ENCODE data around the gene CDH12. TPM values are rescaled to one million over a fixed set of nuclear protein-coding genes. Genes with fewer than 3 reads are reported as not detected.

CDH12 gene
- total RNA-seq, 4 donors from 2014 or later = not detected

DNA sequence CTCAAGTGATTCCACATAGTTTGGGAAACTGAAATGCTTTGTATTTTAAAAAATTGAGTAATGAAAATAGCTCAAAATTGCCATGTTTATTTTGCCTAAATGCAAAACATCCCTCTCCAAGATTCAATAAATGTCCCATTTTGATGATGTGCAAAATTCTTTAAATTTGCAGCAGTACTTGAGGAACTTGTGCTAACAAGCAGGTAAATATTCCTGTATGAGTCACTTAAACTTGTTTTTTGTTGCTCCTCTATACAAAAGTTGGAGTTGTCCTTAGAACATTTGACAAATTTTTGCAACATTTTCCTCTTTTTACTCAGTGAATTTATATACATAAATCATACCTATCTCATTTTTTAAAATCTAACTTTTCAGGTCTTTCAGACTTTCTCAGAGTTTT is 280.2 kb downstream of the CDH12 start:
- Histone ChIP-seq H3K27me3 (peaks cover 0 to 11% (median 0%) of the 10 kb centered on the region in 4 donors), H3K27ac (replicated peaks in 1 of 4) (no peak overlapping the region), H3K9me3 (no peaks in the 10 kb centered on the region), H3K4me3 (no peak overlapping the region), H3K36me3 (no peaks in the 10 kb centered on the region), H3K4me1 (no peaks in the 10 kb centered on the region)
- DNase-seq (ENCODE audit: extremely low spot score) = no peak
- intact Hi-C loops (cut with DNase I) = no loop called here
- no peak for TF ChIP-seq EP300 (IDR thresholded peaks at IDR 0.05)
- TF ChIP-seq POLR2AphosphoS5 (IDR thresholded peaks at IDR 0.05) = no peak
- no peak for TF ChIP-seq POLR2A (IDR thresholded peaks at IDR 0.05; ENCODE audit: low read depth)
- TF ChIP-seq, protein P1, sequence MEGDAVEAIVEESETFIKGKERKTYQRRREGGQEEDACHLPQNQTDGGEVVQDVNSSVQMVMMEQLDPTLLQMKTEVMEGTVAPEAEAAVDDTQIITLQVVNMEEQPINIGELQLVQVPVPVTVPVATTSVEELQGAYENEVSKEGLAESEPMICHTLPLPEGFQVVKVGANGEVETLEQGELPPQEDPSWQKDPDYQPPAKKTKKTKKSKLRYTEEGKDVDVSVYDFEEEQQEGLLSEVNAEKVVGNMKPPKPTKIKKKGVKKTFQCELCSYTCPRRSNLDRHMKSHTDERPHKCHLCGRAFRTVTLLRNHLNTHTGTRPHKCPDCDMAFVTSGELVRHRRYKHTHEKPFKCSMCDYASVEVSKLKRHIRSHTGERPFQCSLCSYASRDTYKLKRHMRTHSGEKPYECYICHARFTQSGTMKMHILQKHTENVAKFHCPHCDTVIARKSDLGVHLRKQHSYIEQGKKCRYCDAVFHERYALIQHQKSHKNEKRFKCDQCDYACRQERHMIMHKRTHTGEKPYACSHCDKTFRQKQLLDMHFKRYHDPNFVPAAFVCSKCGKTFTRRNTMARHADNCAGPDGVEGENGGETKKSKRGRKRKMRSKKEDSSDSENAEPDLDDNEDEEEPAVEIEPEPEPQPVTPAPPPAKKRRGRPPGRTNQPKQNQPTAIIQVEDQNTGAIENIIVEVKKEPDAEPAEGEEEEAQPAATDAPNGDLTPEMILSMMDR (IDR thresholded peaks at IDR 0.05) = no peak

- DNase-seq (ENCODE audit: extremely low spot score) = no peak
- Histone ChIP-seq H3K4me3 (no peak overlapping the region), H3K9me3 (no peaks in the 10 kb centered on the region), H3K36me3 (no peaks in the 10 kb centered on the region), H3K4me1 (no peaks in the 10 kb centered on the region), H3K27ac (replicated peaks in 1 of 4) (no peak overlapping the region), H3K27me3 (no peaks in the 10 kb centered on the region)
- intact Hi-C loops (cut with DNase I) = no loop called here
- no peak for TF ChIP-seq POLR2AphosphoS5 (IDR thresholded peaks at IDR 0.05)
- TF ChIP-seq EP300 (IDR thresholded peaks at IDR 0.05) = no peak
- TF ChIP-seq, protein P1 (IDR thresholded peaks at IDR 0.05) = no peak
- TF ChIP-seq POLR2A (IDR thresholded peaks at IDR 0.05; ENCODE audit: low read depth) = no peak
These were observed 285.2 kb downstream of the CDH12 start for GRCh38 chr5:22567983-22568382.

DNA sequence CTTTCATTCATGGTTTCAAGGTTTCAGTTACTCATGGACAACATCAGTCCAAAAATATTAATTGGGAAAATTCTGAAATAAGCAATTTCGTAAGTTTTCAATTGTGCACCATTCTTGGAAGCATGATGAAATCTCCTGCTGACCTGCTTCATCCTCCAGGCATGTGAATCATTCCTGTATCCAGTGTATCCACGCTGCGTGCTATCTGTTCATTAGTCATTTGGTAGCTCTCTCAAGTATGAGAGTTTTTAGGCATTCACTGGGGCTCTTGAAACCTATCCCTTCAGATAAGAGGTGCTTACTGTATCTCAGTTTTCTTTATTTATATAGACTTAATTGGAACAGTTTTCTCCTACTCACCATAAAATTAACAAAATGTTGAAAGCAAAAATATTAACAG is 293.0 kb downstream of the CDH12 start:
- TF ChIP-seq POLR2A (IDR thresholded peaks at IDR 0.05; ENCODE audit: low read depth) (no peak), EP300 (IDR thresholded peaks at IDR 0.05) (no peak), POLR2AphosphoS5 (IDR thresholded peaks at IDR 0.05) (no peak)
- TF ChIP-seq, protein P1 (IDR thresholded peaks at IDR 0.05) = no peak
- H3K4me3 ChIP-seq = no peak overlapping the region
- no peak for DNase-seq (ENCODE audit: extremely low spot score)
- intact Hi-C loops (cut with DNase I) = no loop called here
- no peaks in the 10 kb centered on the region for H3K9me3 ChIP-seq
- no peaks in the 10 kb centered on the region for H3K27me3 ChIP-seq
- no peaks in the 10 kb centered on the region for H3K36me3 ChIP-seq
- no peaks in the 10 kb centered on the region for H3K4me1 ChIP-seq
- 58% methylated on average over 3 of the region's 3 CpGs for WGBS
- no peak overlapping the region for H3K27ac ChIP-seq (replicated peaks in 1 of 4)

- DNase-seq (ENCODE audit: extremely low spot score) = no peak
- no peak overlapping the region for H3K27ac ChIP-seq (replicated peaks in 1 of 4)
- no peaks in the 10 kb centered on the region for H3K4me1 ChIP-seq
- no peaks in the 10 kb centered on the region for H3K9me3 ChIP-seq
- no peak overlapping the region for H3K4me3 ChIP-seq
- intact Hi-C loops (cut with DNase I) = no loop called here
- no peak for TF ChIP-seq EP300 (IDR thresholded peaks at IDR 0.05)
- TF ChIP-seq POLR2AphosphoS5 (IDR thresholded peaks at IDR 0.05) = no peak
- TF ChIP-seq, protein P1 (IDR thresholded peaks at IDR 0.05) = no peak
- TF ChIP-seq POLR2A (IDR thresholded peaks at IDR 0.05; ENCODE audit: low read depth) = no peak
- WGBS = 85% methylated on average over 6 of the region's 6 CpGs
- H3K27me3 ChIP-seq = no peaks in the 10 kb centered on the region
- no peaks in the 10 kb centered on the region for H3K36me3 ChIP-seq
These were observed 295.9 kb downstream of the CDH12 start for GRCh38 chr5:22557251-22557650.

- no peak overlapping the region for H3K27ac ChIP-seq (replicated peaks in 1 of 4)
- intact Hi-C loops (cut with DNase I) = no loop called here
- no peak for DNase-seq (ENCODE audit: extremely low spot score)
- H3K4me1 ChIP-seq = no peaks in the 10 kb centered on the region
- H3K27me3 ChIP-seq = no peaks in the 10 kb centered on the region
- no peak overlapping the region for H3K4me3 ChIP-seq
- no peak for TF ChIP-seq POLR2A (IDR thresholded peaks at IDR 0.05; ENCODE audit: low read depth)
- no peaks in the 10 kb centered on the region for H3K36me3 ChIP-seq
- no peaks in the 10 kb centered on the region for H3K9me3 ChIP-seq
These were observed 298.7 kb downstream of the CDH12 start for GRCh38 chr5:22554475-22554874.
